B cell (primary cell): ENCODE data around the gene PAK2. TPM values are rescaled to one million over a fixed set of nuclear protein-coding genes. Genes with fewer than 3 reads are reported as not detected.

Experiments
- ATAC-seq: fragments of 200-7000 bp; cut with Tn5 transposase; one replicate; pipeline ENCODE4 v1.10.0; 2021; ENCODE audit warnings: low read depth, mild to moderate bottlenecking, moderate number of reproducible peaks, moderate library complexity
- CTCF ChIA-PET: fragments of 350-600 bp; sonication (Branson Sonifier 250); formaldehyde crosslinking; loops from one replicate; lab custom pipeline; 2021; ENCODE audit warnings: antibody characterized with exemption, inconsistent platforms; lab: Charles Lee
- POLR2A ChIA-PET: fragments of 350-600 bp; sonication (Branson Sonifier 250); formaldehyde crosslinking; loops from one replicate; lab custom pipeline; 2021; ENCODE audit warnings: antibody characterized with exemption; lab: Charles Lee
- DNase-seq: peaks from one replicate; pipeline ENCODE4 v3.0.0; 2013
- H2AFZ ChIP-seq: 2 replicates; pipeline ENCODE4 v1.6.1; 2012; ENCODE audit warnings: mild to moderate bottlenecking, low read depth, low read length; ENCODE audit not compliant: insufficient read depth, poor library complexity, severe bottlenecking
- H3K27ac ChIP-seq, 2 donors: 1 replicate in 1 of 2; 2 replicates in 1 of 2; pipeline ENCODE4 v1.5.1; 2012 to 2013; ENCODE audit warnings: low read length in 2 of 2, mild to moderate bottlenecking in 2 of 2, moderate library complexity in 1 of 2
- H3K27me3 ChIP-seq, 4 experiments: fragments of 200-600 bp in 1 of 4; sonication (generic) in 1 of 4; replicated peaks in 1 of 4; 1 replicate in 2 of 4; 2 replicates in 2 of 4; pipeline versions ENCODE4 v1.6.1 to v1.7.0; 2013 to 2016; ENCODE audit warnings: low read length in 3 of 4, mild to moderate bottlenecking in 2 of 4, mixed read lengths in 1 of 4, moderate library complexity in 1 of 4; ENCODE audit not compliant: insufficient read depth in 4 of 4, control insufficient read depth in 3 of 4; ENCODE audit errors: control extremely low read depth in 1 of 4
- H3K36me3 ChIP-seq, 2 experiments: replicated peaks in 1 of 2; 1 replicate in 1 of 2; 2 replicates in 1 of 2; pipeline versions ENCODE4 v1.6.1 to v1.7.1; 2013; ENCODE audit warnings: low read length in 1 of 2; ENCODE audit not compliant: insufficient read depth in 2 of 2, control insufficient read depth in 1 of 2; ENCODE audit errors: control extremely low read depth in 1 of 2, extremely low read depth in 1 of 2
- H3K4me1 ChIP-seq, 2 donors: fragments of 200-600 bp in 1 of 2; sonication (generic) in 1 of 2; 1 replicate in 1 of 2; 2 replicates in 1 of 2; pipeline versions ENCODE4 v1.5.1 to v1.6.1; 2013 to 2017; ENCODE audit warnings: low read length in 2 of 2; ENCODE audit not compliant: control insufficient read depth in 2 of 2, insufficient read depth in 2 of 2
- H3K4me2 ChIP-seq: replicated peaks from 2 replicates; pipeline ENCODE3; 2012; ENCODE audit warnings: mild to moderate bottlenecking, low read depth, low read length; ENCODE audit not compliant: poor library complexity, severe bottlenecking
- H3K4me3 ChIP-seq, 5 experiments: fragments of 200-600 bp in 1 of 5; sonication (generic) in 1 of 5; 1 replicate in 3 of 5; 2 replicates in 2 of 5; pipeline versions ENCODE4 v1.5.1 to v1.7.0; 2011 to 2016; ENCODE audit warnings: low read length in 4 of 5, mild to moderate bottlenecking in 4 of 5, low read depth in 2 of 5, control low read depth in 1 of 5, moderate library complexity in 1 of 5; ENCODE audit not compliant: insufficient read depth in 1 of 5; ENCODE audit errors: control extremely low read depth in 1 of 5, extremely low read depth in 1 of 5
- H3K79me2 ChIP-seq: fragments of 200-600 bp; sonication (generic); one replicate; pipeline ENCODE4 v1.6.0; 2016; ENCODE audit warnings: low read length; ENCODE audit not compliant: control insufficient read depth, insufficient read depth
- H3K9ac ChIP-seq: fragments of 200-600 bp; sonication (generic); 2 replicates; pipeline ENCODE4 v1.6.1; 2017; ENCODE audit warnings: mild to moderate bottlenecking, low read length, moderate library complexity
- H3K9me3 ChIP-seq, 3 donors: one replicate each; pipeline versions ENCODE4 v1.6.1 to v1.7.1; 2013; ENCODE audit warnings: low read length in 2 of 3; ENCODE audit not compliant: control insufficient read depth in 2 of 3, insufficient read depth in 1 of 3; ENCODE audit errors: control extremely low read depth in 1 of 3
- H4K20me1 ChIP-seq: 2 replicates; pipeline ENCODE4 v1.6.0; 2012; ENCODE audit warnings: mild to moderate bottlenecking, low read length; ENCODE audit not compliant: insufficient read depth, control insufficient read depth, poor library complexity, severe bottlenecking
- H3K27ac Mint-ChIP-seq: one replicate; pipeline ENCODE4 v1.8.0; 2021; ENCODE audit warnings: mixed read lengths
- H3K27me3 Mint-ChIP-seq: one replicate; pipeline ENCODE4 v1.8.0; 2021; ENCODE audit warnings: mixed read lengths
- H3K4me1 Mint-ChIP-seq: one replicate; pipeline ENCODE4 v1.8.0; 2021; ENCODE audit warnings: mixed read lengths
- H3K4me3 Mint-ChIP-seq: one replicate; pipeline ENCODE4 v1.8.0; 2021; ENCODE audit warnings: mixed read lengths
- H3K9me3 Mint-ChIP-seq: one replicate; pipeline ENCODE4 v1.8.0; 2022; ENCODE audit warnings: mixed read lengths; ENCODE audit not compliant: insufficient read depth
- EZH2 ChIP-seq: IDR thresholded peaks from 2 replicates; pipeline ENCODE4 v1.6.1; 2012; ENCODE audit warnings: borderline replicate concordance, low read depth, mild to moderate bottlenecking, moderate library complexity, low read length; ENCODE audit not compliant: insufficient read depth, poor library complexity, severe bottlenecking
- WGBS: methylation state at CpG from one replicate; pipeline ENCODE4 v1.1.5; 2013; ENCODE audit warnings: missing lambda C conversion rate; ENCODE audit not compliant: insufficient coverage; 5-methylcytosine and 5-hydroxymethylcytosine counted together
- intact Hi-C: fragments of 100-400 bp; cut with micrococcal nuclease; formaldehyde crosslinking; loops from one replicate; pipeline ENCODE4 v1.10.0; 2022
- polyA plus RNA-seq: library from polyadenylated mRNA; depleted of rRNA; stranded (reverse); fragments of >200 nt; gene quantifications from 2 replicates; pipeline ENCODE4 v1.2.3, GENCODE V29; 2012
- total RNA-seq, 2 donors: library from RNA; stranded (reverse); fragments of 120-200 nt in 1 of 2; gene quantifications; 1 replicate in 1 of 2; 2 replicates in 1 of 2; pipeline versions ENCODE4 v1.2.3 to v1.2.4, GENCODE V29; 2013 to 2022
- TF ChIP-seq, protein P1 (sequence below): fragments of 200-600 bp; IDR thresholded peaks from one replicate; pipeline ENCODE4 v1.8.0; 2022; ENCODE audit warnings: antibody characterized with exemption, mild to moderate bottlenecking

Gene PAK2
- total and polyA plus RNA-seq, 2 donors (not counting 1 experiment from before 2014, with no cell fraction given), result 16.4 to 81.7 TPM

- no peak overlapping the region for H3K9ac ChIP-seq
- POLR2A ChIA-PET, result no interaction called here
- no peak overlapping the region for H3K4me2 ChIP-seq
- H3K36me3 ChIP-seq, result peaks cover 0 to 2% of the 10 kb centered on the region in 2 experiments
- no peaks in the 10 kb centered on the region for H3K27me3 ChIP-seq
- H4K20me1 ChIP-seq, result peaks cover 64% of the 10 kb centered on the region
- no peak overlapping the region for H3K4me3 ChIP-seq
- DNase-seq (no peak), ATAC-seq (no peak)
- Mint-ChIP-seq H3K4me3 (no peak overlapping the region), H3K4me1 (peaks cover 28% of the 10 kb centered on the region), H3K27me3 (no peaks in the 10 kb centered on the region), H3K9me3 (peaks cover 3% of the 10 kb centered on the region), H3K27ac (no peak overlapping the region)
- no peak overlapping the region for H3K27ac ChIP-seq
- no peaks in the 10 kb centered on the region for H3K9me3 ChIP-seq
- no peak for TF ChIP-seq EZH2
- TF ChIP-seq, protein P1, sequence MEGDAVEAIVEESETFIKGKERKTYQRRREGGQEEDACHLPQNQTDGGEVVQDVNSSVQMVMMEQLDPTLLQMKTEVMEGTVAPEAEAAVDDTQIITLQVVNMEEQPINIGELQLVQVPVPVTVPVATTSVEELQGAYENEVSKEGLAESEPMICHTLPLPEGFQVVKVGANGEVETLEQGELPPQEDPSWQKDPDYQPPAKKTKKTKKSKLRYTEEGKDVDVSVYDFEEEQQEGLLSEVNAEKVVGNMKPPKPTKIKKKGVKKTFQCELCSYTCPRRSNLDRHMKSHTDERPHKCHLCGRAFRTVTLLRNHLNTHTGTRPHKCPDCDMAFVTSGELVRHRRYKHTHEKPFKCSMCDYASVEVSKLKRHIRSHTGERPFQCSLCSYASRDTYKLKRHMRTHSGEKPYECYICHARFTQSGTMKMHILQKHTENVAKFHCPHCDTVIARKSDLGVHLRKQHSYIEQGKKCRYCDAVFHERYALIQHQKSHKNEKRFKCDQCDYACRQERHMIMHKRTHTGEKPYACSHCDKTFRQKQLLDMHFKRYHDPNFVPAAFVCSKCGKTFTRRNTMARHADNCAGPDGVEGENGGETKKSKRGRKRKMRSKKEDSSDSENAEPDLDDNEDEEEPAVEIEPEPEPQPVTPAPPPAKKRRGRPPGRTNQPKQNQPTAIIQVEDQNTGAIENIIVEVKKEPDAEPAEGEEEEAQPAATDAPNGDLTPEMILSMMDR, result no peak
- CTCF ChIA-PET, result no interaction called here
- no peak overlapping the region for H2AFZ ChIP-seq
- intact Hi-C loops, result no loop called here
- peaks cover 86% of the 10 kb centered on the region for H3K79me2 ChIP-seq
- peaks cover 0 to 8% of the 10 kb centered on the region in 2 donors for H3K4me1 ChIP-seq
Measured at GRCh38 chr3:196765454-196765853, 25.8 kb downstream of the PAK2 start.

GRCh38 chr3:196771067-196771466 lies 31.4 kb downstream of the PAK2 start:
- H3K4me3 Mint-ChIP-seq, result no peak overlapping the region
- H3K27ac Mint-ChIP-seq, result no peak overlapping the region
- TF ChIP-seq EZH2, result no peak
- TF ChIP-seq, protein P1, result no peak
- H3K9me3 Mint-ChIP-seq, result no peaks in the 10 kb centered on the region
- H3K4me1 ChIP-seq, result peaks cover 26 to 29% of the 10 kb centered on the region in 2 donors
- POLR2A ChIA-PET, result no interaction called here
- H3K27ac ChIP-seq, result no peak overlapping the region
- H3K79me2 ChIP-seq, result peaks cover 98% of the 10 kb centered on the region
- H4K20me1 ChIP-seq, result peaks cover 91% of the 10 kb centered on the region
- peaks cover 53% of the 10 kb centered on the region for H3K4me1 Mint-ChIP-seq
- H3K36me3 ChIP-seq, result peaks cover 0 to 2% of the 10 kb centered on the region in 2 experiments
- intact Hi-C loops, result no loop called here
- no peaks in the 10 kb centered on the region for H3K9me3 ChIP-seq
- CTCF ChIA-PET, result no interaction called here
- DNase-seq (no peak), ATAC-seq (no peak)
- H3K4me2 ChIP-seq, result no peak overlapping the region
- H3K27me3 ChIP-seq, result no peaks in the 10 kb centered on the region
- no peak overlapping the region for H2AFZ ChIP-seq
- no peak overlapping the region for H3K9ac ChIP-seq
- WGBS, result no CpG with 5 or more reads among the region's 1 CpG
- no peaks in the 10 kb centered on the region for H3K27me3 Mint-ChIP-seq
- no peak overlapping the region for H3K4me3 ChIP-seq
